Caco-2 (cell line): ENCODE measurements around the gene CYP4V2. TPM values are rescaled to one million over a fixed set of nuclear protein-coding genes. Genes with fewer than 3 reads are reported as not detected.

Experiments used
- BruUV-seq: library from RNA; stranded (reverse); fragments of 400-500 nt; replicated peaks from 2 replicates; lab custom pipeline; 2021; lab: Mats Ljungman, UMichigan
- CTCF ChIA-PET: fragments of 300-600 bp; sonication (Branson Sonifier 250); formaldehyde crosslinking; loops from one replicate; lab custom pipeline; 2022; ENCODE audit warnings: antibody characterized with exemption; lab: Charles Lee
- POLR2A ChIA-PET: fragments of 300-600 bp; sonication (Branson Sonifier 250); formaldehyde crosslinking; loops from one replicate; lab custom pipeline; 2022; ENCODE audit warnings: antibody characterized with exemption; lab: Charles Lee
- DNase-seq, 2 experiments: peaks; one replicate each; pipeline versions ENCODE4 v3.0.0 to v3.0.0-alpha.2; 2020 to 2022
- H3K27me3 ChIP-seq: replicated peaks from 2 replicates; pipeline ENCODE4 v1.6.0; 2011; ENCODE audit warnings: low read length; ENCODE audit not compliant: control insufficient read depth, insufficient read depth
- H3K36me3 ChIP-seq: 2 replicates; pipeline ENCODE4 v1.5.1; 2011; ENCODE audit warnings: low read length; ENCODE audit not compliant: control insufficient read depth, insufficient read depth
- H3K4me1 ChIP-seq: fragments of 250-450 bp; sonication (Bioruptor Pico); 2 replicates; pipeline ENCODE4 v1.5.1; 2020; ENCODE audit warnings: mild to moderate bottlenecking
- H3K4me3 ChIP-seq: 2 replicates; pipeline ENCODE4 v1.5.1; 2011; ENCODE audit warnings: low read depth, mild to moderate bottlenecking, control low read depth, low read length
- H3K9me3 ChIP-seq: fragments of 250-450 bp; sonication (Bioruptor Pico); 2 replicates; pipeline ENCODE4 v1.5.1; 2020; ENCODE audit warnings: mild to moderate bottlenecking, moderate library complexity
- H3K27ac Mint-ChIP-seq: one replicate; pipeline ENCODE4 v1.8.0; 2022; ENCODE audit warnings: mixed read lengths; ENCODE audit not compliant: unreplicated experiment
- H3K27me3 Mint-ChIP-seq: one replicate; pipeline ENCODE4 v1.8.0; 2022; ENCODE audit warnings: mixed read lengths; ENCODE audit not compliant: insufficient read depth, unreplicated experiment
- H3K36me3 Mint-ChIP-seq: one replicate; pipeline ENCODE4 v1.8.0; 2022; ENCODE audit warnings: mild to moderate bottlenecking, mixed read lengths; ENCODE audit not compliant: insufficient read depth, unreplicated experiment
- H3K4me1 Mint-ChIP-seq: one replicate; pipeline ENCODE4 v1.8.0; 2022; ENCODE audit warnings: low read depth, mixed read lengths; ENCODE audit not compliant: unreplicated experiment
- H3K4me3 Mint-ChIP-seq: one replicate; pipeline ENCODE4 v1.8.0; 2022; ENCODE audit warnings: mild to moderate bottlenecking, moderate library complexity, mixed read lengths; ENCODE audit not compliant: unreplicated experiment
- H3K9me3 Mint-ChIP-seq: one replicate; pipeline ENCODE4 v1.8.0; 2022; ENCODE audit warnings: mixed read lengths; ENCODE audit not compliant: unreplicated experiment
- intact Hi-C: fragments of 100-400 bp; cut with micrococcal nuclease; formaldehyde crosslinking; loops from one replicate; pipeline ENCODE4 v1.10.0; 2022; ENCODE audit not compliant: unreplicated experiment
- total RNA-seq: library from RNA; stranded (reverse); gene quantifications from 2 replicates; pipeline ENCODE4 v1.2.3, GENCODE V29; 2022
- TF ChIP-seq, protein P1 (sequence below), 2 experiments: fragments of 200-600 bp in 1 of 2; IDR thresholded peaks; 1 replicate in 1 of 2; 2 replicates in 1 of 2; pipeline versions ENCODE4 v1.5.1 to v1.8.0; 2011 to 2022; ENCODE audit warnings: antibody characterized with exemption in 1 of 2, control low read depth in 1 of 2, inconsistent platforms in 1 of 2, low read depth in 1 of 2, low read length in 1 of 2, mild to moderate bottlenecking in 1 of 2, moderate library complexity in 1 of 2; ENCODE audit not compliant: insufficient read depth in 1 of 2, severe bottlenecking in 1 of 2, unreplicated experiment in 1 of 2

CYP4V2 gene
- total RNA-seq, 1 experiment from 2014 or later, result 2.1 TPM

- H3K4me3 Mint-ChIP-seq, result peak overlapping the region; percentile 73
- H3K36me3 Mint-ChIP-seq, result no peaks in the 10 kb centered on the region
- POLR2A ChIA-PET, result interaction anchor here (0.6 kb wide), 2 partner anchors 248 to 361 kb away, joined by 3 read pairs; no protein-coding TSS in a partner anchor
- peak in 1 of 2 experiments; percentile 51 for DNase-seq
- Histone ChIP-seq H3K4me1 (0 out of 2 replicates have a peak, but pooled peaks cover 4% of the 10 kb centered on the region), H3K9me3 (no peaks in the 10 kb centered on the region), H3K27me3 (no peaks in the 10 kb centered on the region), H3K36me3 (no peaks in the 10 kb centered on the region), H3K4me3 (peak overlapping the region; percentile 38)
- CTCF ChIA-PET, result interaction anchor here (0.6 kb wide), 2 partner anchors 801 to 971 kb away, joined by 3 to 4 read pairs; no protein-coding TSS in a partner anchor
- no TSS peak for BruUV-seq
- H3K27ac Mint-ChIP-seq, result no peak overlapping the region
- intact Hi-C loops, result loop anchor here (2.0 to 5.0 kb wide), 2 partner anchors 40 to 47 kb away; partner anchors contain the start of genes CYP4V2 and FAM149A
- H3K9me3 Mint-ChIP-seq, result no peaks in the 10 kb centered on the region
- peaks cover 7% of the 10 kb centered on the region for H3K4me1 Mint-ChIP-seq
- H3K27me3 Mint-ChIP-seq, result peaks cover 6% of the 10 kb centered on the region
- TF ChIP-seq, protein P1, sequence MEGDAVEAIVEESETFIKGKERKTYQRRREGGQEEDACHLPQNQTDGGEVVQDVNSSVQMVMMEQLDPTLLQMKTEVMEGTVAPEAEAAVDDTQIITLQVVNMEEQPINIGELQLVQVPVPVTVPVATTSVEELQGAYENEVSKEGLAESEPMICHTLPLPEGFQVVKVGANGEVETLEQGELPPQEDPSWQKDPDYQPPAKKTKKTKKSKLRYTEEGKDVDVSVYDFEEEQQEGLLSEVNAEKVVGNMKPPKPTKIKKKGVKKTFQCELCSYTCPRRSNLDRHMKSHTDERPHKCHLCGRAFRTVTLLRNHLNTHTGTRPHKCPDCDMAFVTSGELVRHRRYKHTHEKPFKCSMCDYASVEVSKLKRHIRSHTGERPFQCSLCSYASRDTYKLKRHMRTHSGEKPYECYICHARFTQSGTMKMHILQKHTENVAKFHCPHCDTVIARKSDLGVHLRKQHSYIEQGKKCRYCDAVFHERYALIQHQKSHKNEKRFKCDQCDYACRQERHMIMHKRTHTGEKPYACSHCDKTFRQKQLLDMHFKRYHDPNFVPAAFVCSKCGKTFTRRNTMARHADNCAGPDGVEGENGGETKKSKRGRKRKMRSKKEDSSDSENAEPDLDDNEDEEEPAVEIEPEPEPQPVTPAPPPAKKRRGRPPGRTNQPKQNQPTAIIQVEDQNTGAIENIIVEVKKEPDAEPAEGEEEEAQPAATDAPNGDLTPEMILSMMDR (IDR thresholded peaks at IDR 0.05; ENCODE audit: insufficient read depth in 1 of 2, low read depth in 1 of 2, low read length in 1 of 2, severe bottlenecking in 1 of 2, unreplicated experiment in 1 of 2), result no peak
Measured at GRCh38 chr4:186144946-186145569, 46.3 kb upstream of the CYP4V2 start.

DNA sequence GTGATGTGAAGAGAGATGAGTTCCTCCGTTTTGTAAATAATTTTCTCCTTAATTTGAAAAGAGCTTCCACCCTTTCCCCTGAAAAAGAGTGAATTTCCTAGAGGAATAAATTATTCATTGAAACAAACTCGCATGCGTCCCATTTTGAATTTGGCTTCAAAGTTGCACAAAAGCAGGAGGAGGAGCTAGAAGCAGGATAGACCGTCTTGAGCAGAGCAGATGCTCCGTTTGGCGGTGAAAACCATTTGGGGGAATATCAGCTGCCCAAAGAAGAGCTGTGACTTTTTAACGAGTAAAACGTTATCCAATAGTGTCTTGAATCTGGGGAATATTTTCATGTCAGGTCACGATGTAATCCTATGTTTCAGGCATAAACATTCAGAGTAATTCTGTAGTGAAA lies 44.9 kb upstream of the CYP4V2 start:
- ChIA-PET POLR2A (no interaction called here), CTCF (no interaction called here)
- no peaks in the 10 kb centered on the region for H3K9me3 Mint-ChIP-seq
- H3K27me3 Mint-ChIP-seq, result peaks cover 6% of the 10 kb centered on the region
- TF ChIP-seq, protein P1 (IDR thresholded peaks at IDR 0.05; ENCODE audit: insufficient read depth in 1 of 2, low read depth in 1 of 2, low read length in 1 of 2, severe bottlenecking in 1 of 2, unreplicated experiment in 1 of 2), result no peak
- no peaks in the 10 kb centered on the region for H3K9me3 ChIP-seq
- H3K4me3 ChIP-seq, result no peak overlapping the region
- H3K36me3 Mint-ChIP-seq, result no peaks in the 10 kb centered on the region
- H3K36me3 ChIP-seq, result no peaks in the 10 kb centered on the region
- no peaks in the 10 kb centered on the region for H3K27me3 ChIP-seq
- intact Hi-C loops, result no loop called here
- no peak overlapping the region for H3K27ac Mint-ChIP-seq
- DNase-seq, result no peak
- no TSS peak for BruUV-seq
- peaks cover 7% of the 10 kb centered on the region for H3K4me1 Mint-ChIP-seq
- 0 out of 2 replicates have a peak, but pooled peaks cover 4% of the 10 kb centered on the region for H3K4me1 ChIP-seq
- H3K4me3 Mint-ChIP-seq, result no peak overlapping the region

DNA sequence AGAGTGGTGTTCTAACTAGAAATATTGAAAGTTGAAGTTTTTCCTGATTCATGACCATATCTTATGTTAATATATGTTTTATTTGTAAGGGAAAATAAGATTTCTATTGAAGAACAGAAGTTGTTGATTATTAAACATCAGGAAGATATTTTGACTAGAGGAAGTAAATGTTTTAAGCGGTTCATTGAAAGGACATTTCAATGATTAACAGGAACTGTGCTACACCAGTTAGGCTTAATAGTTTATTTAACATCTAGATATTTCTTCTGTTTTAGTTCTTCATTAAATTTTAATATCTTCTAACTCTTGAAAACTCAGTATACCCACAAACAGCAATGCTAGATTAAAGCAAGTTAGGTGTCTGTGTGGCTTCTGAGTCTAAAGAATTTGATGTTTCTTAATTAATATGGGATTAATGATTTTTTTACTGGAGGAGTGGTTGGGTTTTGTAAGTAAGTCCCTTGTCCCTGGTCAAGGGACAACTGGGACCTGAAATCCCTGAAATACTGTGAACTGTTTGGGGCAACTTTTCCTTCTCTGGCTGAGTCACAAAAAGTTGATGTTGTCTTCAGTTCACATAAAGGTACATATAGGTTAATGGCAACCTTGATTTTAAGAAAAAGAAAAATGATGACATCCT lies 42.9 kb upstream of the CYP4V2 start:
- no peaks in the 10 kb centered on the region for H3K36me3 ChIP-seq
- Mint-ChIP-seq H3K27ac (no peak overlapping the region), H3K36me3 (no peaks in the 10 kb centered on the region), H3K27me3 (peaks cover 6% of the 10 kb centered on the region), H3K4me1 (peaks cover 7% of the 10 kb centered on the region), H3K4me3 (no peak overlapping the region), H3K9me3 (no peaks in the 10 kb centered on the region)
- H3K27me3 ChIP-seq, result no peaks in the 10 kb centered on the region
- H3K4me1 ChIP-seq, result 0 out of 2 replicates have a peak, but pooled peaks cover 4% of the 10 kb centered on the region
- no peaks in the 10 kb centered on the region for H3K9me3 ChIP-seq
- TF ChIP-seq, protein P1 (IDR thresholded peaks at IDR 0.05; ENCODE audit: insufficient read depth in 1 of 2, low read depth in 1 of 2, low read length in 1 of 2, severe bottlenecking in 1 of 2, unreplicated experiment in 1 of 2), result no peak
- intact Hi-C loops, result no loop called here
- POLR2A ChIA-PET, result no interaction called here
- CTCF ChIA-PET, result no interaction called here
- no peak for DNase-seq
- no peak overlapping the region for H3K4me3 ChIP-seq
- no TSS peak for BruUV-seq
